Mesendoderm (in vitro differentiated cells): ENCODE data around the gene LIPI.
A peak's percentile ranks its signal among the peaks of the same experiment; 100 is the strongest.
"Not testable (repeated sequence)": the region's sequence is repeated elsewhere in the genome, so short reads cannot be mapped to it uniquely, and the experiment has no call there.

Source experiments
- DNase-seq: peaks from one replicate; pipeline ENCODE4 v3.0.0; 2013
- H2AK5ac ChIP-seq: 2 replicates; pipeline ENCODE4 v1.6.1; 2013; ENCODE audit warnings: low read length, inconsistent platforms
- H2BK120ac ChIP-seq: 2 replicates; pipeline ENCODE4 v1.6.1; 2013; ENCODE audit warnings: low read depth, mild to moderate bottlenecking, low read length, moderate library complexity, mixed read lengths
- H2BK15ac ChIP-seq: replicated peaks from 2 replicates; pipeline ENCODE4 v1.6.1; 2013; ENCODE audit warnings: low read depth, mild to moderate bottlenecking, moderate library complexity
- H2BK5ac ChIP-seq: 2 replicates; pipeline ENCODE4 v1.6.1; 2013; ENCODE audit warnings: low read length, inconsistent platforms
- H3K18ac ChIP-seq: 2 replicates; pipeline ENCODE4 v1.6.1; 2013; ENCODE audit warnings: mild to moderate bottlenecking, low read length, mixed read lengths
- H3K23ac ChIP-seq: one replicate; pipeline ENCODE4 v1.6.1; 2013; ENCODE audit warnings: low read length
- H3K27ac ChIP-seq: 2 replicates; pipeline ENCODE4 v1.5.1; 2013; ENCODE audit warnings: low read depth, mild to moderate bottlenecking, inconsistent platforms, low read length, moderate library complexity
- H3K27me3 ChIP-seq: 2 replicates; pipeline ENCODE4 v1.6.1; 2013; ENCODE audit warnings: low read length, control low read depth, mild to moderate bottlenecking, inconsistent platforms; ENCODE audit not compliant: insufficient read depth, poor library complexity
- H3K36me3 ChIP-seq: 2 replicates; pipeline ENCODE4 v1.6.1; 2013; ENCODE audit warnings: low read length, inconsistent platforms; ENCODE audit not compliant: control insufficient read depth, insufficient read depth
- H3K4ac ChIP-seq: one replicate; pipeline ENCODE4 v1.6.1; 2013; ENCODE audit warnings: low read depth, mild to moderate bottlenecking, low read length, moderate library complexity
- H3K4me1 ChIP-seq: 2 replicates; pipeline ENCODE4 v1.6.1; 2013; ENCODE audit warnings: low read depth, low read length, inconsistent platforms; ENCODE audit not compliant: control insufficient read depth
- H3K4me2 ChIP-seq: 2 replicates; pipeline ENCODE4 v1.6.1; 2013; ENCODE audit warnings: low read length
- H3K4me3 ChIP-seq: 2 replicates; pipeline ENCODE4 v1.5.1; 2013; ENCODE audit warnings: mild to moderate bottlenecking, low read length
- H3K56ac ChIP-seq: one replicate; pipeline ENCODE4 v1.6.1; 2013; ENCODE audit warnings: low read length
- H3K79me1 ChIP-seq: 2 replicates; pipeline ENCODE4 v1.6.1; 2013; ENCODE audit warnings: low read length, inconsistent platforms
- H3K79me2 ChIP-seq: 2 replicates; pipeline ENCODE4 v1.6.1; 2013; ENCODE audit warnings: mild to moderate bottlenecking, low read length; ENCODE audit not compliant: control insufficient read depth, insufficient read depth
- H3K9ac ChIP-seq: 2 replicates; pipeline ENCODE4 v1.6.1; 2013; ENCODE audit warnings: low read length, inconsistent platforms
- H4K5ac ChIP-seq: one replicate; pipeline ENCODE4 v1.6.1; 2013; ENCODE audit warnings: low read length
- H4K8ac ChIP-seq: one replicate; pipeline ENCODE4 v1.6.1; 2013; ENCODE audit warnings: low read depth, mild to moderate bottlenecking, control low read depth, low read length, moderate library complexity
- WGBS: extraction: QIAGEN DNeasy Blood & Tissue Kit; methylation state at CpG from one replicate; pipeline ENCODE4 v1.1.7; 2013; ENCODE audit warnings: low lambda C conversion rate, missing lambda C conversion rate; ENCODE audit not compliant: insufficient coverage; ENCODE audit errors: extremely low coverage; 5-methylcytosine and 5-hydroxymethylcytosine counted together

Gene LIPI

DNA sequence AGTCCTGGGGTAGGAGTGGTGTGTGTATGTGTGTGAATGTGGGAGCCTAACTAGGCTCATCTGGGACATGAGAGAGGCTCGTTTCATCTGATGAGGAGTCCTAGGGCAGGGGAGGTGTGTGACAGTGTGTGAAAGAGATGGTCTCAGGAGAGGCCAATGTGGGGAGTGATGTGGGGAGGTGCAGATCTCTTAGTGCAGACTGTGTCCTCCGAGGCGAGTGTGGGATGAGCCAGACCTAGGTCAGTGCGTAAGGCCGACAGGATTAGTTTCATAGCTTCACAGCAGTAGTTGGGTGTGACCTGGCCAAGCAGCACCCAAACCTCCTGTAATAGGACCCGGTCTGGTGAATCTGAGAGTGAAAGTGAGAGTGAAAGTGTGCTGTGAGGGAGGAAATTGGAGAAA, 94.7 kb downstream of the LIPI start:
- Histone ChIP-seq H3K36me3 (no peaks in the 10 kb centered on the region), H2BK5ac (no peak overlapping the region), H3K79me2 (no peaks in the 10 kb centered on the region), H3K9ac (no peak overlapping the region), H3K27me3 (no peaks in the 10 kb centered on the region), H3K4ac (no peak overlapping the region), H2BK120ac (no peak overlapping the region), H4K5ac (no peak overlapping the region), H3K27ac (no peak overlapping the region), H2BK15ac (no peak overlapping the region), H3K79me1 (no peaks in the 10 kb centered on the region), H2AK5ac (no peak overlapping the region), H3K4me2 (no peak overlapping the region), H4K8ac (no peak overlapping the region), H3K18ac (no peak overlapping the region), H3K56ac (no peak overlapping the region), H3K23ac (no peak overlapping the region), H3K4me1 (no peaks in the 10 kb centered on the region), H3K4me3 (no peak overlapping the region)
- no peak for DNase-seq
- no CpG with 5 or more reads among the region's 6 CpGs for WGBS

- H3K4me1 ChIP-seq, result no peaks in the 10 kb centered on the region
Measured at GRCh38 chr21:14115646-14116045, 95.1 kb downstream of the LIPI start.

DNA sequence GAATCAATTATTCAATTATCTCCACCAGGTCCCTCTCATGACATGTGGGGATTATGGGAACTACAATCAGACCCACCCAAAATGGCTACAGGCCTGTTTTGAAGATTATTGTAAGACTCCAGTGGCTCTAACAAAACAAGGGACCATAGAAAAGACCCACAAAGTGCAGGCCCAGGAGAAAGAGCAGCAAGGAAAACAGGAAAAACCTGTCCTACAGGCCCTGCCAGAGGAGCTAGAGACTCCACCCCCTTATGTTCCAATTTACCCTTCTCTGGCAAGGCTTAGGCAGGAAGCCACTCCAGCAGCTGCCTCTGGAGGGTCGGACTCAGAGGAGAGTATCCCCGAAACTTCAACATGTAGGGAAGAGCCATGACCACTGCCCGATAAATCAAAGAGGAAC, 96.5 kb downstream of the LIPI start:
- no peaks in the 10 kb centered on the region for H3K36me3 ChIP-seq
- no peaks in the 10 kb centered on the region for H3K27me3 ChIP-seq
- WGBS, result no CpG with 5 or more reads among the region's 3 CpGs
- no peak overlapping the region for H2BK120ac ChIP-seq
- no peak overlapping the region for H3K56ac ChIP-seq
- no peaks in the 10 kb centered on the region for H3K4me1 ChIP-seq
- H3K79me2 ChIP-seq, result no peaks in the 10 kb centered on the region
- no peak overlapping the region for H3K18ac ChIP-seq
- H2BK15ac ChIP-seq, result no peak overlapping the region
- H3K4ac ChIP-seq, result no peak overlapping the region
- no peak overlapping the region for H2AK5ac ChIP-seq
- no peak overlapping the region for H3K23ac ChIP-seq
- H3K27ac ChIP-seq, result no peak overlapping the region
- peak; percentile 80 for DNase-seq
- no peak overlapping the region for H3K4me3 ChIP-seq
- no peaks in the 10 kb centered on the region for H3K79me1 ChIP-seq
- no peak overlapping the region for H4K8ac ChIP-seq
- no peak overlapping the region for H3K9ac ChIP-seq
- H2BK5ac ChIP-seq, result no peak overlapping the region
- no peak overlapping the region for H4K5ac ChIP-seq
- H3K4me2 ChIP-seq, result no peak overlapping the region

More at GRCh38 chr21:14115646-14116045, 95.1 kb downstream of the LIPI start:
- H4K8ac ChIP-seq, result no peak overlapping the region
- no peak overlapping the region for H3K18ac ChIP-seq
- no peak overlapping the region for H3K56ac ChIP-seq
- H3K23ac ChIP-seq, result no peak overlapping the region
- H3K79me1 ChIP-seq, result no peaks in the 10 kb centered on the region
- H2BK15ac ChIP-seq, result no peak overlapping the region
- no peak overlapping the region for H3K9ac ChIP-seq
- DNase-seq, result no peak
- no peaks in the 10 kb centered on the region for H3K79me2 ChIP-seq
- no peaks in the 10 kb centered on the region for H3K36me3 ChIP-seq
- no peak overlapping the region for H3K27ac ChIP-seq
- H3K27me3 ChIP-seq, result no peaks in the 10 kb centered on the region
- no peak overlapping the region for H3K4ac ChIP-seq
- no peak overlapping the region for H4K5ac ChIP-seq
- H2AK5ac ChIP-seq, result no peak overlapping the region
- no peak overlapping the region for H3K4me2 ChIP-seq
- no peak overlapping the region for H2BK5ac ChIP-seq
- no peak overlapping the region for H3K4me3 ChIP-seq
- no CpG with 5 or more reads among the region's 7 CpGs for WGBS
- no peak overlapping the region for H2BK120ac ChIP-seq

DNA sequence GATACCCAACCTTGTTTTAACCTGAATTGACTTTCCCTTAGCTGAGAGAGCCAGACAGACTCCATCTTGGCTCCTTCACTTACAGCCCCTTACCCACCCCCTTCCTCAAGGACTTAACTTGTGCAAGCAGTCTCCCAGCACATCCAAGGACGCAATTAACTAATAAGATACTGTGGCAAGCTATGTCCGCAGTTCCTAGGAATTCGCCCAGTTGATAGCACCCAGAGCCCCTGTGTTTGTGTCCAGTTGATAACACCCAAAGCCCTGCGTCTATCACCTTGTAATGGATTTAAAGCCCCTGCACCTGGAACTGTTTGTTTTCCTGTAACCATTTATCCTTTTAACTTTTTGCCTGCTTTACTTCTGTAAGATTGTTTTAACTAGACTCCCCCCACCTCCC, 106.2 kb downstream of the LIPI start:
- not testable (repeated sequence) for H2AK5ac ChIP-seq, H3K23ac ChIP-seq, H3K27me3 ChIP-seq, H4K5ac ChIP-seq, H3K36me3 ChIP-seq, H3K4me1 ChIP-seq, H4K8ac ChIP-seq, H3K4me3 ChIP-seq, H3K4me2 ChIP-seq, H2BK15ac ChIP-seq, H3K79me2 ChIP-seq, H3K79me1 ChIP-seq, H2BK120ac ChIP-seq, H3K4ac ChIP-seq, H3K9ac ChIP-seq
- H3K18ac ChIP-seq, result peak overlapping the region; percentile 68
- DNase-seq, result peak; percentile 59
- peak overlapping the region; percentile 83 for H3K27ac ChIP-seq
- no CpG with 5 or more reads among the region's 4 CpGs for WGBS
- H3K56ac ChIP-seq, result peak overlapping the region; percentile 30
- H2BK5ac ChIP-seq, result peak overlapping the region; percentile 69

- H2AK5ac ChIP-seq, result no peak overlapping the region
- H3K4ac ChIP-seq, result no peak overlapping the region
- H3K79me2 ChIP-seq, result no peaks in the 10 kb centered on the region
- H3K23ac ChIP-seq, result no peak overlapping the region
- peak overlapping the region; percentile 78 for H3K27ac ChIP-seq
- DNase-seq, result peak; percentile 45
- H3K56ac ChIP-seq, result no peak overlapping the region
- H3K79me1 ChIP-seq, result no peaks in the 10 kb centered on the region
- H3K4me1 ChIP-seq, result peaks cover 7% of the 10 kb centered on the region
- H3K4me2 ChIP-seq, result no peak overlapping the region
- H3K27me3 ChIP-seq, result no peaks in the 10 kb centered on the region
- H2BK5ac ChIP-seq, result no peak overlapping the region
- H4K5ac ChIP-seq, result no peak overlapping the region
- H3K4me3 ChIP-seq, result no peak overlapping the region
- H3K36me3 ChIP-seq, result peaks cover 4% of the 10 kb centered on the region
- H3K9ac ChIP-seq, result no peak overlapping the region
- no peak overlapping the region for H4K8ac ChIP-seq
- no peak overlapping the region for H2BK15ac ChIP-seq
- peak overlapping the region; percentile 86 for H3K18ac ChIP-seq
- WGBS, result no CpG with 5 or more reads among the region's 2 CpGs
- H2BK120ac ChIP-seq, result no peak overlapping the region
Measured at GRCh38 chr21:14099570-14099969, 111.2 kb downstream of the LIPI start.

- no peak overlapping the region for H4K5ac ChIP-seq
- H2BK5ac ChIP-seq, result no peak overlapping the region
- H2AK5ac ChIP-seq, result no peak overlapping the region
- no peak overlapping the region for H3K23ac ChIP-seq
- H3K4ac ChIP-seq, result no peak overlapping the region
- peaks cover 4% of the 10 kb centered on the region for H3K36me3 ChIP-seq
- no peaks in the 10 kb centered on the region for H3K79me1 ChIP-seq
- H3K9ac ChIP-seq, result no peak overlapping the region
- H3K27me3 ChIP-seq, result no peaks in the 10 kb centered on the region
- no peak overlapping the region for H3K18ac ChIP-seq
- H4K8ac ChIP-seq, result no peak overlapping the region
- no peak for DNase-seq
- no peak overlapping the region for H2BK120ac ChIP-seq
- peaks cover 4% of the 10 kb centered on the region for H3K4me1 ChIP-seq
- H3K79me2 ChIP-seq, result no peaks in the 10 kb centered on the region
- WGBS, result no CpG with 5 or more reads among the region's 2 CpGs
- H3K4me3 ChIP-seq, result no peak overlapping the region
- no peak overlapping the region for H3K27ac ChIP-seq
- no peak overlapping the region for H3K56ac ChIP-seq
- no peak overlapping the region for H2BK15ac ChIP-seq
- H3K4me2 ChIP-seq, result no peak overlapping the region
Measured at GRCh38 chr21:14097881-14098499, 112.8 kb downstream of the LIPI start.
